NCI-H524 (cell line): Measurements from ENCODE around the gene SMPD4.
"Not testable (repeated sequence)": the region's sequence is repeated elsewhere in the genome, so short reads cannot be mapped to it uniquely, and the experiment has no call there.

ENCODE experiments used
- DNase-seq, 2 experiments: peaks; one replicate each; lab custom pipeline; 2025; lab: John Stamatoyannopoulos, UW

The SMPD4 gene

GRCh38 chr2:130187859-130188792 is 6.7 kb upstream of the SMPD4 start:
- not testable (repeated sequence) for DNase-seq

GRCh38 chr2:130187268-130187667 is 5.9 kb upstream of the SMPD4 start:
- DNase-seq, result no peak

- no peak for DNase-seq
Measured at GRCh38 chr2:130186391-130186790, 5.0 kb upstream of the SMPD4 start.

- no peak for DNase-seq
Measured at GRCh38 chr2:130185896-130186295, 4.5 kb upstream of the SMPD4 start.

GRCh38 chr2:130185436-130185835 is 4.0 kb upstream of the SMPD4 start:
- DNase-seq, result no peak

GRCh38 chr2:130183512-130184373 is 2.3 kb upstream of the SMPD4 start:
- DNase-seq, result no peak

- not testable (repeated sequence) for DNase-seq
Measured at GRCh38 chr2:130182826-130183511, 1.6 kb upstream of the SMPD4 start.

- peak; percentile 56 to 81 for DNase-seq
Measured at GRCh38 chr2:130181880-130182682, 679 bp upstream of the SMPD4 start, which contains the start of gene MZT2B. TSS of gene MZT2B (plus strand) at chr2:130182262. CDS start at chr2:130182283, 21 bp downstream.

GRCh38 chr2:130180404-130181324 is 738 bp downstream of the SMPD4 start:
- not testable (repeated sequence) for DNase-seq

- not testable (repeated sequence) for DNase-seq
Measured at GRCh38 chr2:130174866-130175265, 6.5 kb downstream of the SMPD4 start.

- DNase-seq, result no peak
Measured at GRCh38 chr2:130169896-130170295, 11.5 kb downstream of the SMPD4 start.

GRCh38 chr2:130169163-130169562 is 12.2 kb downstream of the SMPD4 start:
- not testable (repeated sequence) for DNase-seq

GRCh38 chr2:130166611-130167010 is 14.8 kb downstream of the SMPD4 start:
- DNase-seq, result not testable (repeated sequence)

GRCh38 chr2:130165293-130166016 is 15.9 kb downstream of the SMPD4 start:
- DNase-seq, result no peak

GRCh38 chr2:130162968-130163367 is 18.4 kb downstream of the SMPD4 start:
- no peak for DNase-seq

- DNase-seq, result not testable (repeated sequence)
Measured at GRCh38 chr2:130162486-130162885, 18.9 kb downstream of the SMPD4 start.

- not testable (repeated sequence) for DNase-seq
Measured at GRCh38 chr2:130160838-130161705, 20.3 kb downstream of the SMPD4 start.

- DNase-seq, result no peak
Measured at GRCh38 chr2:130160131-130160530, 21.3 kb downstream of the SMPD4 start.
